Pancreas (tissue), 10 donors: ENCODE results near the gene ZNF581. TPM values are rescaled to one million over a fixed set of nuclear protein-coding genes. Genes with fewer than 3 reads are reported as not detected.

Experiments used
- ATAC-seq, 4 donors: fragments of 200-7000 bp; cut with Tn5 transposase; one replicate each; pipeline versions ENCODE4 v1.8.0 to v1.9.1; 2020; ENCODE audit warnings: mild to moderate bottlenecking in 4 of 4, moderate library complexity in 4 of 4
- DNase-seq, 6 donors: peaks; one replicate each; pipeline ENCODE4 v3.0.0-alpha.2; 2020
- FAIRE-seq: peaks from 2 replicates; lab custom pipeline; 2012; peaks lifted over from hg19 to GRCh38; lab: Jason Lieb, UNC
- H3K27ac ChIP-seq, 4 donors: fragments of 200-600 bp; sonication (generic); 1 replicate in 3 of 4; 2 replicates in 1 of 4; pipeline versions ENCODE4 v1.5.0 to v1.8.0; 2020
- H3K27me3 ChIP-seq, 4 donors: fragments of 200-600 bp; one replicate each; pipeline ENCODE4 v1.8.0; 2021
- H3K36me3 ChIP-seq, 3 donors: fragments of 200-600 bp; sonication (generic) in 1 of 3; one replicate each; pipeline versions ENCODE4 v1.5.0 to v1.8.0; 2020 to 2021
- H3K4me1 ChIP-seq, 3 donors: fragments of 200-600 bp; one replicate each; pipeline ENCODE4 v1.8.0; 2021
- H3K4me3 ChIP-seq, 4 donors: fragments of 200-600 bp; sonication (generic) in 2 of 4; one replicate each; pipeline versions ENCODE4 v1.5.0 to v1.8.0; 2020 to 2021
- H3K9me3 ChIP-seq, 4 donors: fragments of 200-600 bp; one replicate each; pipeline ENCODE4 v1.8.0; 2021
- WGBS, 2 donors: extraction: QIAGEN DNeasy Blood & Tissue Kit; methylation state at CpG; one replicate each; pipeline ENCODE4 v1.1.7; 2013; 5-methylcytosine and 5-hydroxymethylcytosine counted together
- intact Hi-C, 3 donors: fragments of 100-400 bp; cut with DNase I; formaldehyde crosslinking; loops; one replicate each; pipeline versions ENCODE4 v1.11.1 to v1.14.2; 2022
- polyA plus RNA-seq, 2 donors: library from polyadenylated mRNA; stranded (reverse); fragments of 200-250 nt; gene quantifications; one replicate each; pipeline ENCODE4 v1.2.3, GENCODE V29; 2013
- total RNA-seq, 6 donors: library from RNA; stranded (reverse); fragmentation: NEBNext Ultra II Directional in 4 of 6; extraction: Animal tissue kit (Norgen Biotek cat#: 25700) in 4 of 6; gene quantifications; one replicate each; pipeline versions ENCODE4 v1.2.1 to v1.2.4, GENCODE V29; 2021 to 2023
- TF ChIP-seq, protein P1 (sequence below), 4 donors: fragments of 200-600 bp; sonication (generic) in 3 of 4; IDR thresholded peaks; one replicate each; pipeline versions ENCODE4 v1.5.0 to v1.8.0; 2021; ENCODE audit warnings: antibody characterized with exemption in 4 of 4
- donor health status: healthy with polysubstance abuse.
- donor health status: DM: no; HTN: no; CAD: no; lungs with moderate emphysema.
- donor health status: DM: no; HTN: no; CAD: no.
- donor health status: control.
- donor health status: control.
- donor health status: Bipolar disorder and iron deficiency.
- donor health status: DM: yes; HTN: yes; CAD: no.
- donor health status: DM: no; HTN: no; CAD: no.
- donor health status: DM: no; HTN: no; CAD: no.
- donor health status: DM: yes; HTN: yes; CAD: no.

ZNF581 gene
- total and polyA plus RNA-seq, 8 donors = 12.9 to 23.2 (median 15.2) TPM

DNA sequence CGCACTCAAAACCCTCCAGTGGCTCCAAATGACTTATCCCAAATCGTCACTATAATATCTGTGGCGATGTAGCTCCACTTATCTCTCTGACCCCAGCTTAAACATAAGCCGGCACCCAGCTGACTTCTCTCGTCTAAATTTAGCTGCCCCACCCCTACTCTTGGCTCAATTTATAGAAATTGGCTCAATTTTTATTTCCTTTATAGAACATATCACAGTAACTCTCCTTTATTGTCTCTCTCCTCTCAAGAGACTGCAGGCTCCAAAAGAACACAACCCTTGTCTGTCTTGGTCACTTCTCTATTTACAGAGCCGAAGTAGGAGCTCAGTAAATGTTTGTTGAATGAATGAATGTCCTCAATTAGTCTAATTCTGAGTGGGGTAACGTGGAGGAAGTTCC lies 19.9 kb upstream of the ZNF581 start:
- intact Hi-C loops = no loop called here
- WGBS, 2 donors = 42 to 47% methylated on average over 7 of the region's 7 CpGs
- DNase-seq (no peak), FAIRE-seq (no peak), ATAC-seq (no peak)
- peaks cover 0 to 6% (median 0%) of the 10 kb centered on the region in 3 donors for H3K36me3 ChIP-seq
- peaks cover 0 to 6% (median 0%) of the 10 kb centered on the region in 3 donors for H3K4me1 ChIP-seq
- no peaks in the 10 kb centered on the region for H3K9me3 ChIP-seq
- H3K27me3 ChIP-seq = no peaks in the 10 kb centered on the region
- H3K4me3 ChIP-seq = peak overlapping the region in 1 of 4 donors; percentile 40
- TF ChIP-seq, protein P1, sequence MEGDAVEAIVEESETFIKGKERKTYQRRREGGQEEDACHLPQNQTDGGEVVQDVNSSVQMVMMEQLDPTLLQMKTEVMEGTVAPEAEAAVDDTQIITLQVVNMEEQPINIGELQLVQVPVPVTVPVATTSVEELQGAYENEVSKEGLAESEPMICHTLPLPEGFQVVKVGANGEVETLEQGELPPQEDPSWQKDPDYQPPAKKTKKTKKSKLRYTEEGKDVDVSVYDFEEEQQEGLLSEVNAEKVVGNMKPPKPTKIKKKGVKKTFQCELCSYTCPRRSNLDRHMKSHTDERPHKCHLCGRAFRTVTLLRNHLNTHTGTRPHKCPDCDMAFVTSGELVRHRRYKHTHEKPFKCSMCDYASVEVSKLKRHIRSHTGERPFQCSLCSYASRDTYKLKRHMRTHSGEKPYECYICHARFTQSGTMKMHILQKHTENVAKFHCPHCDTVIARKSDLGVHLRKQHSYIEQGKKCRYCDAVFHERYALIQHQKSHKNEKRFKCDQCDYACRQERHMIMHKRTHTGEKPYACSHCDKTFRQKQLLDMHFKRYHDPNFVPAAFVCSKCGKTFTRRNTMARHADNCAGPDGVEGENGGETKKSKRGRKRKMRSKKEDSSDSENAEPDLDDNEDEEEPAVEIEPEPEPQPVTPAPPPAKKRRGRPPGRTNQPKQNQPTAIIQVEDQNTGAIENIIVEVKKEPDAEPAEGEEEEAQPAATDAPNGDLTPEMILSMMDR (IDR thresholded peaks at IDR 0.05) = no peak
- H3K27ac ChIP-seq = peak overlapping the region in 1 of 4 donors; percentile 8

DNA sequence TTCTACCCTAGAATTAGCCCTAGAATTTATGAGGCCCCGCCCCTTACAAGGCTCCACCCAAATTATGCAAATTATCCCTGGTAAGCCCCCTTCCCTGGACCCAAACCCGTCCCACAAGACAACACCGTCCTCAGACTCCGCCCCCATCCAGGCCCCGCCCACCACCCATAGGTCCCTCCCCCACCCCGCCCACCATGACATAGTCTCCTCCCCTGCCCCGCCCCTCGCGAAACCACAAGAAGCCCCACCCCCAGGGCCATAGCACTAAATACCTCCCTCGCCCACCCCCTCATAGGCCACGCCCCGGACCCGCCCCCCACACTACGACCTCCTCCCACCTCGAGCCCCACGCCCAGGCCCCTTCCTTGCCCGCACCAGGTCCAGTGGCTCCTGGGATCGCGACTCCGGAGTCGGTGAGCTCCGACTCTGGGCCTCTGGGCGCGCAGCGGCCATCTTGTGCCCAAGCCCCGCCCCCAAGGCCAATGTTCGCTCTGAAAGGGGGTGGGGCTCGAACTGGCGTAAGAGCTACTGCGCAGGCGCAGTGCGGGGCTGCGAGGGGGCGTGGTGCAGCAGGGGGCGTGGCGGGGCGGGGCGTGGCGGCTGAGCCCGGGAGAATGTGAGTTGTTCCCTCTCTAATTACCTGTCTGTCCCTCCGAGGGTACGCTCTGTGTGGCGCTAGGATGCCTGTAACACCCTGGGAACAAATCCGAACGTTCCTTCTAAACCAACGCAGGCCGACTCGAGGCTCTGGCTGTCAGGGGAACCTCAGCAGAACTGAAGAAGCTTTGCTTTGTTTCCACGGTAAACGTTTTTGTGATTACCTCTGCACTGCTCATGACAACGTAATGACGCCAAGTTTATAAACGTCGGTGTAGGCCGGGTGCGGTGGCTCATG lies 19.1 kb upstream of the ZNF581 start, which contains the start of gene ZNF784:
ZNF784 (minus strand) TSS at position 458 of the 895 bp plus-strand sequence; CDS start at position 453, 5 bp downstream.
- Histone ChIP-seq H3K27me3 (no peaks in the 10 kb centered on the region), H3K36me3 (peaks cover 0 to 6% (median 0%) of the 10 kb centered on the region in 3 donors), H3K4me1 (peaks cover 0 to 6% (median 0%) of the 10 kb centered on the region in 3 donors), H3K27ac (peak within 1 kb of the TSS; percentile 79 to 94 (median 88)), H3K9me3 (no peaks in the 10 kb centered on the region), H3K4me3 (peak within 1 kb of the TSS in 3 of 4 donors; percentile 33 to 43 (median 40))
- TF ChIP-seq, protein P1 (IDR thresholded peaks at IDR 0.05) = no peak
- ATAC-seq (peak; percentile 93 to 98 (median 95)), DNase-seq (peak; percentile 86 to 100 (median 96)), FAIRE-seq (no peak)
- intact Hi-C loops = no loop called here
- 0 to 1% methylated on average over 55 to 56 of the region's 56 CpGs for WGBS, 2 donors

DNA sequence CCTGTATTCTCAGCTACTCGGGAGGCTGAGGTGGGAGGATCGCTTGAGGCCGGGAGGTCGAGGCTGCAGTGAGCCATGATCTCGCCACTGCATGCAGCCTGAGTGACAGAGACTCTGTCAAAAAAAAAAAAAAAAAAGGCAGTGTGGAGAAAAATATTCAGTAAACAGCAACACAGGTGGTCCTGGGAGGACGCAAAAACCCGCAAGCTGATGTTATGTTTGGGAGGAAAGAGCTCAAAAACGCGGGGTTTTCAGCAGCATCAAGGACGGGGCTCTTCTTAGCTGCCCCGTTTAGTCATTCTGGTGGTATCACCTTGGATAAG lies 18.5 kb upstream of the ZNF581 start:
- Histone ChIP-seq H3K27me3 (no peaks in the 10 kb centered on the region), H3K4me1 (peaks cover 0 to 6% (median 0%) of the 10 kb centered on the region in 3 donors), H3K4me3 (peak overlapping the region in 2 of 4 donors; percentile 40 to 43), H3K9me3 (no peaks in the 10 kb centered on the region), H3K27ac (peak overlapping the region in 1 of 4 donors; percentile 94), H3K36me3 (peaks cover 0 to 6% (median 0%) of the 10 kb centered on the region in 3 donors)
- ATAC-seq (no peak), FAIRE-seq (no peak), DNase-seq (no peak)
- intact Hi-C loops = no loop called here
- 34 to 40% methylated on average over 11 of the region's 11 CpGs for WGBS, 2 donors
- TF ChIP-seq, protein P1 (IDR thresholded peaks at IDR 0.05) = no peak

- Histone ChIP-seq H3K4me1 (peaks cover 0 to 6% (median 0%) of the 10 kb centered on the region in 3 donors), H3K36me3 (peaks cover 0 to 6% (median 0%) of the 10 kb centered on the region in 3 donors), H3K9me3 (no peaks in the 10 kb centered on the region), H3K27me3 (no peaks in the 10 kb centered on the region), H3K27ac (no peak overlapping the region), H3K4me3 (no peak overlapping the region)
- no peak for ATAC-seq
- TF ChIP-seq, protein P1 (IDR thresholded peaks at IDR 0.05) = no peak
- DNase-seq = no peak
- no peak for FAIRE-seq
- WGBS, 2 donors = 84 to 90% methylated on average over 11 of the region's 11 CpGs
- intact Hi-C loops = no loop called here
Observed at GRCh38 chr19:55626350-55626749, 17.1 kb upstream of the ZNF581 start.
